Liver (tissue), 9 donors: ENCODE measurements around the gene DGKA. TPM values are rescaled to one million over a fixed set of nuclear protein-coding genes. Genes with fewer than 3 reads are reported as not detected.

Experiments
- DNase-seq: peaks from one replicate; pipeline ENCODE4 v3.0.0-alpha.2; 2017; ENCODE audit warnings: low spot score
- H3K27ac ChIP-seq, 2 donors: one replicate each; pipeline ENCODE4 v1.7.0; 2013; ENCODE audit warnings: inconsistent platforms in 2 of 2, low read length in 2 of 2, control low read depth in 1 of 2, low read depth in 1 of 2, mild to moderate bottlenecking in 1 of 2
- H3K27me3 ChIP-seq, 4 donors: one replicate each; pipeline versions ENCODE4 v1.6.1 to v1.7.0; 2013; ENCODE audit warnings: low read length in 3 of 4, inconsistent platforms in 1 of 4, mild to moderate bottlenecking in 1 of 4, moderate library complexity in 1 of 4; ENCODE audit not compliant: control insufficient read depth in 4 of 4, insufficient read depth in 4 of 4
- H3K36me3 ChIP-seq, 4 donors: one replicate each; pipeline versions ENCODE4 v1.6.1 to v1.7.0; 2013; ENCODE audit warnings: low read length in 3 of 4, mild to moderate bottlenecking in 3 of 4, low read depth in 1 of 4, moderate library complexity in 1 of 4; ENCODE audit not compliant: control insufficient read depth in 4 of 4, insufficient read depth in 3 of 4
- H3K4me1 ChIP-seq, 4 donors: one replicate each; pipeline versions ENCODE4 v1.6.1 to v1.7.0; 2013; ENCODE audit warnings: low read length in 3 of 4, mild to moderate bottlenecking in 3 of 4, moderate library complexity in 1 of 4; ENCODE audit not compliant: control insufficient read depth in 4 of 4, insufficient read depth in 4 of 4
- H3K4me3 ChIP-seq, 3 donors: one replicate each; pipeline versions ENCODE4 v1.6.1 to v1.7.0; 2013; ENCODE audit warnings: low read length in 3 of 3, control low read depth in 1 of 3, low read depth in 1 of 3, mild to moderate bottlenecking in 1 of 3
- H3K9ac ChIP-seq, 2 donors: one replicate each; pipeline ENCODE4 v1.7.0; 2013; ENCODE audit warnings: low read length in 2 of 2, mild to moderate bottlenecking in 2 of 2, moderate library complexity in 2 of 2, control low read depth in 1 of 2, low read depth in 1 of 2
- H3K9me3 ChIP-seq, 4 donors: one replicate each; pipeline versions ENCODE4 v1.6.1 to v1.7.0; 2013; ENCODE audit warnings: low read length in 3 of 4; ENCODE audit not compliant: control insufficient read depth in 4 of 4
- ATF3 ChIP-seq: IDR thresholded peaks from 2 replicates; pipeline ENCODE4 v1.6.1; 2016; ENCODE audit warnings: antibody characterized with exemption
- CTCF ChIP-seq: fragments of 150-350 bp; IDR thresholded peaks from 2 replicates; pipeline ENCODE4 v1.5.1; 2017; ENCODE audit warnings: improper control_type of control experiment, low read depth, low read length; ENCODE audit not compliant: missing input control
- EGR1 ChIP-seq, 2 donors: IDR thresholded peaks; 2 replicates each; pipeline ENCODE4 v1.6.1; 2016 to 2018; ENCODE audit warnings: antibody characterized with exemption in 2 of 2, low read depth in 2 of 2
- FOXA1 ChIP-seq: IDR thresholded peaks from 2 replicates; pipeline ENCODE4 v1.6.1; 2016; ENCODE audit warnings: antibody characterized with exemption
- FOXA2 ChIP-seq: IDR thresholded peaks from 2 replicates; pipeline ENCODE4 v1.6.1; 2016; ENCODE audit warnings: antibody characterized with exemption
- GABPA ChIP-seq, 2 donors: IDR thresholded peaks in 1 of 2; conservative IDR thresholded peaks in 1 of 2; 2 replicates each; pipeline ENCODE4 v1.6.1; 2016; ENCODE audit warnings: antibody characterized with exemption in 2 of 2, mild to moderate bottlenecking in 1 of 2, moderate library complexity in 1 of 2
- HNF4A ChIP-seq, 2 donors: conservative IDR thresholded peaks; 2 replicates each; pipeline ENCODE4 v1.6.1; 2016; ENCODE audit warnings: antibody characterized with exemption in 2 of 2, mild to moderate bottlenecking in 2 of 2
- HNF4G ChIP-seq: IDR thresholded peaks from 2 replicates; pipeline ENCODE4 v1.6.1; 2016; ENCODE audit warnings: antibody characterized with exemption
- JUND ChIP-seq, 2 donors: IDR thresholded peaks; 2 replicates each; pipeline ENCODE4 v1.6.1; 2016; ENCODE audit warnings: antibody characterized with exemption in 2 of 2
- MAX ChIP-seq: IDR thresholded peaks from 2 replicates; pipeline ENCODE4 v1.6.1; 2016; ENCODE audit warnings: antibody characterized with exemption
- NR2F2 ChIP-seq: IDR thresholded peaks from 2 replicates; pipeline ENCODE4 v1.6.1; 2016; ENCODE audit warnings: antibody characterized with exemption
- RAD21 ChIP-seq, 2 donors: IDR thresholded peaks; 2 replicates each; pipeline ENCODE4 v1.6.1; 2016; ENCODE audit warnings: antibody characterized with exemption in 2 of 2, mild to moderate bottlenecking in 2 of 2
- REST ChIP-seq: IDR thresholded peaks from 2 replicates; pipeline ENCODE4 v1.6.1; 2016; ENCODE audit warnings: antibody characterized with exemption, mild to moderate bottlenecking
- RXRA ChIP-seq, 2 donors: IDR thresholded peaks; 2 replicates each; pipeline ENCODE4 v1.6.1; 2017 to 2018; ENCODE audit warnings: antibody characterized with exemption in 2 of 2, mild to moderate bottlenecking in 1 of 2
- SP1 ChIP-seq: IDR thresholded peaks from 2 replicates; pipeline ENCODE4 v1.6.1; 2018; ENCODE audit warnings: antibody characterized with exemption, mild to moderate bottlenecking
- TAF1 ChIP-seq: conservative IDR thresholded peaks from 2 replicates; pipeline ENCODE4 v1.6.1; 2016; ENCODE audit warnings: antibody characterized with exemption, mild to moderate bottlenecking
- YY1 ChIP-seq: IDR thresholded peaks from 2 replicates; pipeline ENCODE4 v1.6.1; 2016; ENCODE audit warnings: antibody characterized with exemption, mild to moderate bottlenecking
- ZBTB33 ChIP-seq: IDR thresholded peaks from 2 replicates; pipeline ENCODE4 v1.6.1; 2016; ENCODE audit warnings: antibody characterized with exemption
- WGBS: extraction: QIAGEN DNeasy Blood & Tissue Kit; methylation state at CpG from one replicate; pipeline ENCODE4 v1.1.7; 2013; 5-methylcytosine and 5-hydroxymethylcytosine counted together
- polyA plus RNA-seq, 2 donors: library from polyadenylated mRNA; stranded (reverse) in 1 of 2; unstranded in 1 of 2; fragments of 200-250 nt in 1 of 2; fragments of >200 nt in 1 of 2; fragmentation: Nextera tagmentation in 1 of 2; extraction: Ambion mirVana in 1 of 2; gene quantifications; one replicate each; pipeline versions ENCODE4 v1.2.1 to v1.2.3, GENCODE V29; 2013 to 2015
- total RNA-seq, 2 donors: library from RNA; depleted of rRNA; stranded (reverse); fragments of >200 nt; gene quantifications; one replicate each; pipeline ENCODE4 v1.2.3, GENCODE V29; 2014
- donor health status: healthy.
- donor health status: healthy.
- donor health status: healthy.
- donor health status: healthy.
- donor health status: healthy.

Gene DGKA
- total and polyA plus RNA-seq, 4 donors = 2.1 to 10.5 (median 5.1) TPM

- 9% methylated on average over 49 of the region's 49 CpGs for WGBS
- H3K4me3 ChIP-seq = peak within 1 kb of the TSS; percentile 84 to 98 (median 95)
- no peaks in the 10 kb centered on the region for H3K27me3 ChIP-seq
- H3K9ac ChIP-seq = peak within 1 kb of the TSS; percentile 83 to 97
- peak within 1 kb of the TSS; percentile 92 to 96 for H3K27ac ChIP-seq
- peaks cover 7 to 32% (median 26%) of the 10 kb centered on the region in 4 donors for H3K4me1 ChIP-seq
- DNase-seq = peak; percentile 84
- H3K36me3 ChIP-seq = peaks cover 0 to 1% (median 0%) of the 10 kb centered on the region in 4 donors
- TF ChIP-seq GABPA (IDR thresholded peaks at IDR 0.05 in 1 of 2, conservative IDR thresholded peaks at IDR 0.05 in 1 of 2) = peak in 1 of 2 donors; percentile 37
- TF ChIP-seq CTCF = no peak
- no peak for TF ChIP-seq ZBTB33
- no peak for TF ChIP-seq JUND (IDR thresholded peaks at IDR 0.05)
- no peak for TF ChIP-seq RAD21 (IDR thresholded peaks at IDR 0.05)
- TF ChIP-seq FOXA2 = no peak
- TF ChIP-seq REST = peak; percentile 51
- TF ChIP-seq FOXA1 = peak; percentile 30
- no peak for TF ChIP-seq ATF3
- peak; percentile 36 to 67 for TF ChIP-seq RXRA (IDR thresholded peaks at IDR 0.05)
- peak; percentile 44 for TF ChIP-seq TAF1
- peak; percentile 38 for TF ChIP-seq YY1
- no peak for TF ChIP-seq HNF4G
- peak; percentile 48 to 51 for TF ChIP-seq HNF4A (conservative IDR thresholded peaks at IDR 0.05)
- no peak for TF ChIP-seq EGR1 (IDR thresholded peaks at IDR 0.05; ENCODE audit: low read depth in 2 of 2)
- no peak for TF ChIP-seq MAX
- peak; percentile 84 for TF ChIP-seq NR2F2
- peak; percentile 64 for TF ChIP-seq SP1
- no peaks in the 10 kb centered on the region for H3K9me3 ChIP-seq
Observed at GRCh38 chr12:55927588-55928502, 3.1 kb upstream of the DGKA start, which contains the start of gene PYM1. Gene PYM1 (minus strand): TSS chr12:55927894. CDS start chr12:55927761, 133 bp downstream.
